GM19240 (cell line): Measurements from ENCODE around the gene MYLK4.
A peak's percentile ranks its signal among the peaks of the same experiment; 100 is the strongest.
"Not testable (repeated sequence)": the region's sequence is repeated elsewhere in the genome, so short reads cannot be mapped to it uniquely, and the experiment has no call there.

Source experiments
- DNase-seq: peaks from one replicate; pipeline ENCODE4 v3.0.0; 2011; ENCODE audit warnings: low spot score; ENCODE audit not compliant: insufficient read length

The MYLK4 gene

DNA sequence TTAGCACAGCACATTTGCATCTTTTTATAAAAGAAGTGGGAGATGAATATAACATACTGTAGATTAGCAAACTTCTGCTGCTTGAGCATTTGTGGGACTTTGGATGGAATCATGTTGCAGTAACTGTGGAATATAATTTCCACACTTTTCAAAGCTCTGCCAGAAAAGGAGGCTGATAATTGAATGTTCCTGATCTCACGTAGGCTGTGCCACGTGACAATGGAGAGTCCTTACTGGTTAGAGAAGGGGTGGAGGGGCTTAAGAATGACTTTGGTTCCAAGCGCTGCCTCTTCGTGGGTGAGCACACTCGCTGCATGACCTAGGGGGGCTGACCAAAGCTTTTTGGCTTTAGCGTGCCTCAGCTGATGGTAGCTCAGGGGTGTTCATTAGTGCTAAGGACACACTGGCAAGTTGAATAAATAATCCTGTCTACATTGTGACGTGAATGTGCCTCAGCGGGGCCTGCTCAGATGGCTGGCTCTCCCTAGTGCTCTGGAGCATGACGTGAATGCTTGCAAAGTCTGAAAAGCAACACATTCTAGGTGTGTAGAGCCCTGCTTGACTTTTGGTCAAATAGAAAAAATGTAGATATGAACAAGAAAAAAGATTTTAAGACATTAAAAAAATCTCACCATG, 29.5 kb upstream of the MYLK4 start:
- DNase-seq: no peak

DNA sequence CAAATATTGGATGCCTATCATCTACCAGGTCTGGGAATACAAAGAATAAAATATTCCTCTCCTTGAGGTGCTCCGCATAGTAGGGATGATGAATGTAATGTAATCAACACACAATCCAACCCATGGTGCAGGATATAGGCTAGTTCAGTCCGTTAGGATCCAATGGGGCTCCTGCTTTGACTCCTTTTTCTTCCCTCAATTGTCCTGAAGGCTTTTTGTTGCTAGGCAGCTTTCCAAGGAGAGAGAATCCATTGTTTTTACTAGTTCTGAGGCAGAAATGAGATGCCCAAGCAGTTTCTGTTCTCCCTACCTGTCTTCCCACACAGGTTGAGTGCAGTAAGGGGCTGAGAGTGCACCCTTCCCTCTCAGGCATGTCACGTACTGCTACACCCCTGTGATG, 26.5 kb upstream of the MYLK4 start:
- no peak for DNase-seq

DNA sequence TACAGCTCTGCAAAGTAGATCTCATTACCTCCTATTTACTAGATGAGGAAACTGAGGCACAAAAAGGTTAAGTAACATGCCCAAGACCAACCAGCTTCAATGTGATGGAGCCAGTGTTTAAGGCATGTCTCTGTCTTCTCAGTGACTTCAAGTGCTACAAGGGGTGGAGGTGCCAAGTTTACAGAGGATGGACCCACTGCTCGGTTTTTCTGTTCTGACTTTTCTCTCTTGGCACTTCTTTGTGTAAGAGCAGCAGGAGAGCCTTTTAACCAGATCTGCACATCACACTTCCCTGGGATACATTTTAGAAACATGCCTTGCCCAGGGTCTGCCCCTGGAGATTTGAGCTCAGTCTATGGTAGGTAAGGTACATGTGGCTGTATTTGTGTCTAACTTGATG, 24.3 kb upstream of the MYLK4 start:
- no peak for DNase-seq

DNA sequence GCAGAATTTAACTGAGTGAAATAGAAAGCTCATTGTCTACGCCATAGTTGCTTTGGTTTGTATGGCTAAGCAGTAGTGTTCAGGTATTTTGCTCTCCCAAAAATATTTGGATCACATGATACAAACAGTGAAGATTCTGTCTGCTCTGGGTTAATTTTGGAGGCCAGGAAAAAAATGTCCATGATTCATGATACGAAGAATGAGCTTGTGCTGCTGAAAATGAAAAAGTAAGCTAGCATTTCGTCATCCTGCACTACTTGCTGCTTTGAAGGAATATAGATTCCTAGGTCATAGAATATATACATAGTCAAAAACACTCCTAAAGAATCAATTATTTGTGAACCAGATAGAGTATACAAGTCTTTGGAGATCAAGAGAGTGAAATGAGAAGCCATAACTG, 22.7 kb upstream of the MYLK4 start:
- no peak for DNase-seq

DNA sequence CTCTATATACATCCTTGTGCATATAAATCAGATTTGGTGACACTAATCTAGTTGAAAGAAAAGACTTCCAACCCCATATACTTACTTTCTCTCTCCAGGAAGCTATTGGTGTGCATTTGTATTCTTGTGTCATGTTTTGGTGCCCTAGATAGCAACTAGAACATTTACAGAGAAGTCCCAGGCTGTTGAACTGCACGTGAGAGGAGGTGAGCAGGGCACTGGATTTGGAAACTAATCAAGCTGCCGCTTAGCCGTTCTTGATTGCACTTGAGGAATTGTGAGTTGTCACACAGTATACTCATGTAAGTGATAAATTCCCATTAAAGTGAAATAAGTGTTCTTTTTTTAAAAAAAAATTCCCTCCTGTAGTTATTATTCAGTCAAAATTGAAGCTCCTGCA, 22.1 kb upstream of the MYLK4 start:
- no peak for DNase-seq

DNA sequence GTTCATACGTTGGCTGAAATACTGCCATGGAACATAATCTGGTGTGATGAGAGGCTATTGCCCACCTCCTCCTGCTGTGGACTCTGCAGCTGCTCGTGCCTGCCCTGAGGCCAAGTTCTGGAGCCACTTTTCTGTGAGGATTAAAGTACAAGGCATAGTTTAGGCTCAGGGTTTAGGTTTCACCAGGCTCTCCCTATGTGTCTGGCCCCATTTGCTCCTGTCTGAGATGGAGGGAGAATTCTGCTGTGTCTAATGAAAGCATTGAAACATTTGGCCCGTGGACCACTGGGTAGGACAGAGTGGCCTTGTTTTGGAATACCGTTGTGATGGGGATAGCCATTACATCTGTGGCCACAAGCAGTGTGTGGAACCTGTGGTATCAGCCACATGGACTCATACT, 20.4 kb upstream of the MYLK4 start:
- DNase-seq: no peak

DNA sequence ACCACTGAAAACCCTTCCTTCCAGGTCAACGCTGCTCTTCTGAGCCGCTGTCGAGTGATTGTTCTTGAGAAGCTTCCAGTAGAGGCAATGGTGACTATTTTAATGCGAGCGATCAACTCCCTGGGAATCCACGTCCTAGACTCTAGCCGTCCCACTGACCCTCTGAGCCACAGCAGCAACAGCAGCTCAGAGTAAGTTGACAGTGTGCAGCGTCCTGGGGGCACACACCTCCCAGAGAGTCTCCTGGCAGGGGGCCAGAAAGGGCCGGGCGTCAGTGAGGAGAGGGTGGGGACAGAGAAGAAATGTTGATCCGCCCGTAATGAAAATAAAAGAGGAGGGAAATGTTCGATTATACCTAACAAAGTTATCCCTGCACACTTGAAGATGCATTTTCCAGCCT, 19.4 kb upstream of the MYLK4 start:
- no peak for DNase-seq

DNA sequence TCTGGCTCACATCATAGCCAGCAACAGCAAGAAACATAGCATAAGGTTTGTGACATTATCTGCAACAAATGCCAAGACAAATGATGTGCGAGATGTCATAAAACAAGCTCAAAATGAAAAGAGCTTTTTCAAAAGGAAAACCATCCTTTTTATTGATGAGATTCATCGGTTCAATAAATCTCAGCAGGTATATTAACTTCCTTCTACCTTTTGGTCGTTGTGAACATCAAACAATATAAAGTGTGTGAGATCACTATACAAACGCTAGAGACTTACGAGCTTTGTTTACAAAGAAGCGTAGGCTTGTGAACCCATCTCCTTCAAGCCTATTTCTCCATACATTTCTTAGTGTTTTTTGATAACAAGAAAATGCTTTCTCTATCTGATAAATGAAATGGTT, 18.0 kb upstream of the MYLK4 start:
- no peak for DNase-seq

DNA sequence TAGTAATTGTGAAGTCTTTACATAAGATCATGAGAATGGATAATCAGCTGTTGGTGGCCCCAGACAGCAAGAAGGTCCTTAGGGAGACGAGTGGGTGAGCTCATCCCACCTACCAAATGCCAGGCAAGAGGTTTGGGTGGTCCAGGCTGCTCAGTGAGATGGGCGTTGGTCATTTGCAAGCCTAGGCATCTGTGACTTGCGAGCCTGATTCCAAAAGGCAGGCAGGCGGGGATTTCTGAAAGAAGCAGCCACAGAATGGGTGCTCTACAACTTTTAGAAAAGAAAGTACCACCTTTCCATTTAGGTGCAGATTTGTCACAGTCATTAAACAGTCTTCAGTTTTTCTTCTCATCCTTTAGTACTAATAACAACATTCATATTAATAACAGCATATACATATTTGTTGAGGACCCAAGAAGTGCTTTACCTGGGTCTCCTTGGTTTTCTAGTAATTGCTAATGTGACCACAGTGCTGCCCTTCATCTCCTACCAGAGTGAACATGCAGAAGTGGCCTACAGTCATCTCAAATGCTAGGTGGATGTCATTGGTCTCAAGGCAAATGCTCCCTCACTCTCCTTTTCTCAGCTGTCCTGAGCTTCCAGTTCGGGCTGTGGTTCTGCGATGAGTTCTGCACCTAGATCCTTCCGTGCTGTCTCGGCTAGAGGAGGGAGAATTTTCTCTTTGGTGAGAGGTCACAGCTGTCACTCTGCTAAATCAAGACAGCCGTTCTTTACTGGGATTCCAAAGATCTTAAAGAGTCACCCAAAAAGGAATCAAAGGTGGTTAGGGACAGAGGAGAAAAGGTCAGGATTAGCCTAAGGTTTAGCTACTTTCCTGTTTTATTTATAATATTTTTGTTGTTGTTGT, 17.2 kb upstream of the MYLK4 start:
- no peak for DNase-seq

DNA sequence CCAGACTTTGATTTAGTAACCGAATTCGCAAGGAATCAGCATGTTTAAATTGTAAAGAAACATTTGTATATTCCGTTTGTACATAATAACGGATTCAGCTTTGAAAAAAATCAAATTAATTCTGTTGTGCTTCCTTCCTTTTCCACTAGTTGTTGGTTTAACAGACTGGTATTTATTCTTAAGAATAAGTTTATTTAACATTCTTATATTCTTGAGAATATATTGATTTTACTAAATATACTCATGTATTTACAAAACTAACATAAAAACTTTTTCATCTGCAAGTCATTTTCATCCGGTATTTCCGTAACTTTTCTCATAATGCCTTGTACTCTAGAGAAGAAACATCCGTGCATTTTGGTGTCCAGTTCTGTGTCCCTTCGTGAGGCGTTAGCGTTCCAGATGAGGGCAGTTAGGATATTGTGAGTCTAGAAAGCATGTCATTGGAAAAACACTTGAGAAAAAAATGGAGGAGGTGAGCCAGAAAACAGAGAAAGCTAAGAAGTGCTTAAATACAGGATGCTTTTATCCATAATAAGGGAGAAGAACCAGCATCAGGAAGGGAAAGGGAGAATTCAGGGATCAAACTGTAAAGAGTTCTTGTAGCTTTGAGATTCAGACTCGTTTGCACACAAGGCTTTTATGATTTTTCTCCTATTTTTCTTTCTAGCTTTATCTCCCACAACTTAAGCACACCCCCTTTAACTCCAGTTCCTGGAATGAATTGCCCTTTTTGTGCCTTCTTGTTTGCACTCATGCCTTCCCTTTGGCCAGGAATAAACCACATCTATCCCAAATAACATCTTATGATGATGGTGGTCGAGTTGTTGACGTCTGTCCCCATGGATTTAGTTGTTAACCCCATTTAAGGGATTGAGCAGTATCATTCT, 16.3 kb upstream of the MYLK4 start:
- no peak for DNase-seq

DNA sequence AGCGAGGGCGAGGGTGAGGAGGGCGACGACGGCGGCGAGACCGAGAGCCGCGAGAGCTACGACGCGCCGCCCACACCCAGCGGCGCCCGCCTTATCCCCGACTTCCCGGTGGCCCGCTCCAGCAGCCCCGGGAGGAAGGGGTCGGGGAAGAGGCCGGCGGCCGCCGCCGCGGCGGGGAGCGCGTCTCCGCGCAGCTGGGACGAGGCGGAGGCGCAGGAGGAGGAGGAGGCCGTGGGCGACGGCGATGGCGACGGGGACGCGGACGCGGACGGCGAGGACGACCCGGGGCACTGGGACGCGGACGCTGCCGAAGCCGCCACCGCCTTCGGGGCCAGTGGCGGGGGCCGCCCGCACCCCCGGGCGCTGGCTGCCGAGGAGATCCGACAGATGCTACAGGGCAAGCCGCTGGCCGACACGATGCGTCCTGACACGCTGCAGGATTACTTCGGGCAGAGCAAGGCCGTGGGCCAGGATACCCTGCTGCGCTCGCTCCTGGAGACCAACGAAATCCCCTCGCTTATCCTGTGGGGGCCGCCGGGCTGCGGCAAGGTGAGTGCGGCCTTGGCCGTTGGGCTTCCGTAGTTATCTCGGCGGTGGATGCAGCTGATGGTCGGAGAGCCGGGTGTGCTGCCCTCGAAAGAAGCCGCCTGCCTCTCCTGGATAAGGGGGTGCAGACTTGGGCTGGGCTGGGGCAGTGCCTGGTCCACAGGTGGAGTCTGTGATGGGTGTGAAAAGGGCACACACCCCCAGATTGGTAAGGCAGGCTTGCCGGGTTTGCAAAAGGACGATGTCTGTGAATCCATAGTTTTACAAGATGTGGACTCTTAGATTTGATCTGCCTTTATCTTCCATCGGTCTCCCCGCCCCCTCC, 15.4 kb upstream of the MYLK4 start:
- DNase-seq: peak; percentile 4

DNA sequence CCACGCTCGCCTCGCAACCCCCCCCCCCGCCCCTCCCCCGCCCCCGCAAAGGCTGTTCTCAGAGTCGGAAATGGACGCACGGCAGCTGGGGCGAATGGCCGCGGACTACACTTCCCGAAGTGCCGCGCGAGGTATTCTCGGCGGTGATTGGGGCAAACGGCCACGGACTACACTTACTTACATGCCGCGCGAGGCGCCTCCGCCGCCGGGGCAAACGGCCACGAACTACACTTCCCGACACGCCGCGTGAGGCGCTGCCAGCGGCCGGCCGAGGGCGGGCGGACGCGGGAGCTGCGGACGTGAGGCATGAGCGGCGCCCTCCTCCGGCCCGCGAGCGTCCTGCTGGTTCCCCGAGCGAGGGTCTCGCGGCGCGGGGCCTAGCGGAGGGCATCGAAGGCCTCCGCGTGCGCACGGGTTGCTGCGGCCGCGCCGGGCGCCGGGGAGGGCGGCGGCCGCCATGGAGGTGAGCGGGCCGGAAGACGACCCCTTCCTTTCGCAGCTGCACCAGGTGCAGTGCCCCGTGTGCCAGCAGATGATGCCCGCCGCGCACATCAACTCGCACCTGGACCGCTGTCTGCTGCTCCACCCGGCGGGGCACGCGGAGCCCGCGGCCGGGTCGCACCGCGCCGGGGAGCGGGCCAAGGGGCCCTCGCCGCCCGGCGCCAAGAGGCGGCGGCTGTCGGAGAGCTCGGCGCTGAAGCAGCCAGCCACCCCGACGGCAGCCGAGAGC, 14.6 kb upstream of the MYLK4 start, which contains the start of gene WRNIP1:
Gene WRNIP1 (plus strand): TSS at position 228 of the 730 bp plus-strand sequence. CDS start 230 bp downstream, at position 458.
- DNase-seq: peak; percentile 88

DNA sequence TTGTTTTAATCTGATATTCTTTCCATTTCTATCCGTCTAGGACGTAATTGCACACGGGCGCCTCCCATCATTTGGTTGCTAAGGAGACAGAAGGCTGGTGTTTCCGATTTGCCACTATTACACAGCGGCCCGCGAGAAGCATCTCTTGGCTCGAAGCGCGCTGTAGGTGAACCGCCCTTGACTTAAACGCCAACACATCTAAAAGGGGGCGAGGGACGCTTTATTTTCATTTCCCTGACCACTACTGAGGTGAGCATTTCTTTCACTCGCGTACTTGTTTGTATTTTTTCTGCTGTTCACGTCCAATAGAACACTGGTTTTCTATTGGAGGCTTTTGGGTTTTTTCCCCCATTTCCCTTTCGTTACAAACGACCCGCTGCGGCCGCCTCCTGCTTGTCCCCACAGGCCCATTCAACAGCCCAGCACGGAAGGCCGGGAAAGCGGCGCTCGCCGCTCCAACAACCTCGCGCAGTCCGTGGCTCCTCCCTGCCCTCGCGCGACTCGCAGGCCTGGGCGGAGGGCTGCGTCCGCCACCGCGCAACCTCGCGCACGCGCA, 14.0 kb upstream of the MYLK4 start:
- peak; percentile 27 for DNase-seq

DNA sequence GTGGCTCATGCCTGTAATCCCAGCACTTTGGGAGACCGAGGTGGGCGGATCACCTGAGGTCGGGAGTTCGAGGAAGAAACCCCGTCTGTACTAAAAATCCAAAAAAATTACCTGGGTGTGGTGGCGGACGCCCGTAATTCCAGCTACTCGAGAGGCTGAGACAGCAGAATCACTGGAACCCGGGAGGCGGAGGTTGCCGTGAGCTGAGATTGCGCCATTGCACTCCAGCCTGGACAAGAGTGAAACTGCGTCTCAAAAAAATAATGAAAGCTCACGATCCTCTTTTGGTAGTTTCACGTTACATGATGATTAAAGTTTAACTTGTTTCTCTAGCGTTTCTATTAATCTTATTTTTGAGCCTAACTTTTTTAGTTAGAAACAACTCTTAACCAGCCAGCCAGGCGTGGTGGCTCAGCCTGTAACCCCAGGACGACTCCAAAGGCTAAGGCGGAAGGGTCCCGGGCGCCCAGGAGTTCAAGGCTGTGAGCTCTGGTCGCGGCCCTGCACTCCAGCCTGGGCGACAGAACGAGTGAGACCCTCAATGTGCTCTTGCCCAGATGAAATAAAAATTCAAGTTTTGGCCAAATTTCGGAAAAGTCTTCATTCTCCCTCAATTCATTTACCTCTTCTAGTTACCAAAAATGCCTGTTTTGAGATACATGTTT, 13.3 kb upstream of the MYLK4 start:
- no peak for DNase-seq

DNA sequence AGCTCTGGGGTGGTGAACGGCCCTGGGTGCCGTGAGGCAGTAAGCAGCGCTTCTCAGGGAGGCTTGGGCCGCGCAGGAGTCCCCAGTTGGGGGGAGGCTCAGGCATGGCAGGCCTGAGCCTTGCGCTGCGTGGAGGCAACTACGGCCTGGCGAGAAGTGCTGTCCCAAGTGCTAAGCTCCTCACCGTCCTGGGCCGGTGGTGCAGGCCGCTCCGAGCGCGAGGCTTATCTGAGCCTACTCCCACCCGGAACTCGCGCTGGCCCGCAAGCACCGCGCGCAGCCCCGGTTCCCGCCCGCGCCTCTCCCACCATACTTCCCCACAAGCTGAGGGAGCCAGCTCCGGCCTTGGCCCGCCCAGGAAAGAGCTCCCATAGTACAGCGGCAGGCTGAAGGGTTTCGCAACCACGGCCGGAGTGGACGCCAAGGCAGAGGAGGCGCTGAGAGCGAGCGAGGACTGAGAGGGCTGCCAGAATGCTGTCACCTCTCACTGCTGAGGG, 12.7 kb upstream of the MYLK4 start:
- no peak for DNase-seq

DNA sequence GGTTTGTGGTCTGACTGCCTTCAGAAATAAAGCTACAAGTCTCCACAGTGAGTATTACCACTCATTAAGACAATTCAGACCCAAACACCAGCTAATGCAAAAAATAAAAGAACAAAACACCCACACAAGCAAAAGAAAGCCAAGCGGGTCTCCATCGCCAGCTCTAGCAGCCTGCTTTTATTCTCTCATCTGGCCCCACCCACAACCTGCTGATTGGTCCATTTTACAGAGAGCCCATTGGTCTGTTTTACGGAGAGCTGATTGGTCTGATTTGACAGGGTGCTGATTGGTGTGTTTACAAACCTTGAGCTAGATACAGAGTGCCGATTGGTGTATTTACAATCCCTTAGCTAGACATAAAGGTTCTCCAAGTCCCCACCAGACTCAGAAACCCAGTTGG, 12.1 kb upstream of the MYLK4 start:
- not testable (repeated sequence) for DNase-seq

DNA sequence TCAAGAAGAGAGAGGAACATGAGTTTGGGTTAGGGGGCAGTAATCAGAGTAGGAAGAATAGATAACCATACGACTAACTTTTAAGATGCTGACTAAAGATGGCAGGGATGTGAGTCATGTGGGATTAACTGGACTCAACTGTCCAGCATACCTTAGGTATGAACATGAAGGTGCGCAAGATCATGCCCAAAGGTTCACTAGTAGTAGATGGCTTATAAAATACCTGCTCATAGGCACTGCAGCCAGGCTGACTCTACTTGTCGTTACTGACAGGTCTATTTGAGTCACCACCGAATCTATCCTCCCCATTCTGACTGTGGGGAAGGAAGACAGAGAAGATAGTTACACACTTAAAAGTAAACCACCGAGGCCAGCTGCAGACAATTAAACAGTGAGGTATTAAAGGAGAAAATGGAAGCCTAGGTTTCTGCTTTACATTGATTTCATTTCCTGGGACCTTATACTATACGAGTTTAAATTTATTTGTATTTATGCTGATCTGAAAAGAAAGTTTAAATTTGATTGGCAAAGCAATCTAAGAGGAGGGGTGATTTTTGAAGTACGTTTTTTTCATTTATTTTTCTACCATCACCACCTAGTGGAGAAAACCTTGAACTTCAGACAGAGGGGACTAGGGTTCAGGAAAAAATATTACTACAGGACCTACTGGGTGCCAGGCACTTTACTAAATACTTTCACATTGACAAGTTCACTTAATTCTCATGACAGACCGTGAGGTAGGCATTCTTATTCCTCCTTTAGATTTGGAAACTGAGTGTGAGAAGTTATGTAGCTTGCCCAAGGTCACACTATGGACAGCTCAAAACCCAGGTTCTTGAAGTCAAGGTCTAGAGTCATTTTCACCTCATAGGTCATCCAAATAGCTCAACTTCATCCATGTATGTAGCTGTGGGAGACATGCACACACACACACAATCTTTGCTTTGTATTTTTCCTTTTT, 10.4 kb upstream of the MYLK4 start:
- no peak for DNase-seq

DNA sequence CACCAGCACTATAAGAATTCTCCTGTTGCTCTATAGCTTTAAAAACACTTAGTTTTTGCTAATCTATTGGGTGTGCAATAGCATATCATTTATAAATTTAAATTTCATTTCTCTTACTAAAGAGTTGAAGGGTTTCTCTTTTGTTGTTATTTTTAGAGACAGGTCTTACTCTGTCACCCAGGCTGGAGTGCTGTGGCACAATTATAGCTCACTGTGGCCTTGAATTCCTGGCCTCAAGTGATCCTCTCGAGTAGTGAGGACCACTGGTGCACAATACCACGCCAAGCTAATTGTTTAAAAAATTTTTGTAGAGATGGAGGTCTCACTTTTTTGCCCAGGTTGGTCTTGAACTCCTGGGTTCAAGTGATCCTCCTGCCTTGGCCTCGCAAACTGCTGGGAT, 8.3 kb upstream of the MYLK4 start:
- no peak for DNase-seq
